Stimulated activated CD8-positive, alpha-beta memory T cell treated with anti-CD3 and anti-CD28 coated beads, Interleukin-4, amount 100 ng/mL, for 4 hours (primary cell): ENCODE results near the gene RFTN2.
"Not testable (repeated sequence)": the region's sequence is repeated elsewhere in the genome, so short reads cannot be mapped to it uniquely, and the experiment has no call there.

Source experiments
- DNase-seq, 2 donors: peaks; one replicate each; pipeline ENCODE4 v3.0.0-alpha.2; 2020; ENCODE audit warnings: low read depth in 2 of 2, low spot score in 1 of 2

The RFTN2 gene

DNA sequence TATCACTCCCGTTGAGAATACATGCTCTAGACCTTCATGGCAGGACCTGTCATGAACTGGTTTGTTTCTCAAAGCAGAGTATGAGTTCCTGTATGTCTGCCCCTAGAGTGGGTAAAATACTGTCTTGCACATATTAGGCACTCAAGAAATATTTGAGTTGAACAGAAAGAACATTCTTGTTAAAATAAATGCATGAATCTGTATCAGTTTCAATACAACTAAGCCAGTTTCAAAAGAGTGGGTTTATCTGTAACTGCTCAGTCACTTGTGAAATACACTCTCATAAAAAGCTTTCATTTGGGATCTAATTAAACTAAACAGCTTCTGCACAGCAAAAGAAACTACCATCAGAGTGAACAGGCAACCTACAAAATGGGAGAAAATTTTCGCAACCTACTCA is 69.2 kb downstream of the RFTN2 start:
- no peak for DNase-seq

- DNase-seq: no peak
These were observed 71.1 kb downstream of the RFTN2 start for GRCh38 chr2:197604117-197604860.

GRCh38 chr2:197601726-197602125 is 73.7 kb downstream of the RFTN2 start:
- DNase-seq: no peak

DNA sequence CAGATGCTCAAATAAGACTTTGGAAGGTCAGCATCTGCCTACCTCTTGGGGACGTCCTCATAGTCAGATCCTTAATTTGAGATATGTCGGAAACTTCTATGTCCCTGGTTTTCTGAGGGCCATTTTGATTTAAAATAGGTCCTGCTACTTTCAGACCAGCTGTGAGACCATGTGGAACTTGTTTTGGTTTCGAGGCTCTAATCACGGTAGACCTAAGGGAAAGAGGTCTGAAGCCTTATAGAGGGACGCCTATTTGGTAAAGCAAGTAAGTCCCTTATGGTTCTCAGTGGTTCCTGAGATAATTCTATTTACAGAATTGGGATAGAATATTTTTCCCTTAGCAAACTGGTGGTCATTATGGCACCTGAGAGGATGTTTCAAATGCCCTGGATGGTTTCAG is 75.1 kb downstream of the RFTN2 start:
- no peak for DNase-seq

GRCh38 chr2:197599285-197599965 is 76.0 kb downstream of the RFTN2 start:
- no peak for DNase-seq

- DNase-seq: no peak
These were observed 76.9 kb downstream of the RFTN2 start for GRCh38 chr2:197598450-197598849.

- no peak for DNase-seq
These were observed 78.2 kb downstream of the RFTN2 start for GRCh38 chr2:197597166-197597565.

- no peak for DNase-seq
These were observed 78.6 kb downstream of the RFTN2 start for GRCh38 chr2:197596766-197597165.

GRCh38 chr2:197591339-197592072 is 83.9 kb downstream of the RFTN2 start:
- no peak for DNase-seq

DNA sequence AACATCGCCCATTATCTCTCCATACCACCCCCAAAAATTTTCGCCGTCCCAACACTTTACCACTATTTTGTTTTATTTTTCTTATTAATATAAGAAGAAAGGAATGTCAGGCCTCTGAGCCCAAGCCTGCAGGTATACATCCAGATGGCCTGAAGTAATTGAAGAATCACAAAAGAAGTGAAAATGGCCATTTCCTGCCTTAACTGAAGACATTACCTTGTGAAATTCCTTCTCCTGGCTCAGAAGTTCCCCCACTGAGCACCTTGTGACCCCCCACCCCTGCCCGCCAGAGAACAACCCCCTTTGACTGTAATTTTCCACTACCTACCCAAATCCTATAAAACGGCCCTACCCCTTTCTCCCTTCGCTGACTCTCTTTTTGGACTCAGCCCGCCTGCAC is 88.1 kb downstream of the RFTN2 start:
- DNase-seq: not testable (repeated sequence)

DNA sequence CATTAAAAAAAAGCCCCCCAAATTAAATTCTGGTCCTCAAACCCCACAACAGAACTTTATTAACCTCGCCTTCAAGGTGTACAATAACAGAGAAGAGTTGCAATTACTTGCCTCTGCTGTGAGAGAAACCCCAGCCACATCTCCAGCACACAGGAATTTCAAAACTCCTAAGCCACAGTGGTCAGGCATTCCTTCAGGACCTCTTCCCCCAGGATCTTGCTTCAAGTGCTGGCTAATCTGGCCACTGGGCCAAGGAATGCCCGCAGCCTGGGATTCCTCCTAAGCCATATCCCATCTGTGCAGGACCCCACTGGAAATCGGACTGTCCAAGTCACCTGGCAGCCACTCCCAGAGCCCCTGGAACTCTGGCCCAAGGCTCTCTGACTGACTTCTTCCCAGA is 95.2 kb downstream of the RFTN2 start:
- not testable (repeated sequence) for DNase-seq

GRCh38 chr2:197578294-197578693 is 97.1 kb downstream of the RFTN2 start:
- not testable (repeated sequence) for DNase-seq

DNA sequence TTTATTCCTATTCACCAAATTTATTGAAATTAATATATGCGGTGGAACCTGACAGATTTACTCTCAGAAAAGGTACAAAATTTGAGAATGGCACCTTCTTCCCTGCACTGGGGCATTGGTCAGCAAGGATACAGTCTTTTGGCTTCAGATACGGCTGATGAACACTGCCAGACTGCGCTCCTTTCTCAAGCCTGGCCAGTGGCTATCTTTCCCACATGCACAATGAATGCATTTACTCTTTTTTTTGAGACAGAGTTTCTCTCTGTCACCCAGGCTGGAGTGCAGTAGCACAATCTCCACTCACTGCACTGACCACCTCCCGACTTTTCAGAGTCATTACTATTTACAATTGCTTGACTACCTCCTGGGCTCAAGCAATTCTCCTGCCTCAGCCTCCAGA is 97.9 kb downstream of the RFTN2 start:
- no peak for DNase-seq

DNA sequence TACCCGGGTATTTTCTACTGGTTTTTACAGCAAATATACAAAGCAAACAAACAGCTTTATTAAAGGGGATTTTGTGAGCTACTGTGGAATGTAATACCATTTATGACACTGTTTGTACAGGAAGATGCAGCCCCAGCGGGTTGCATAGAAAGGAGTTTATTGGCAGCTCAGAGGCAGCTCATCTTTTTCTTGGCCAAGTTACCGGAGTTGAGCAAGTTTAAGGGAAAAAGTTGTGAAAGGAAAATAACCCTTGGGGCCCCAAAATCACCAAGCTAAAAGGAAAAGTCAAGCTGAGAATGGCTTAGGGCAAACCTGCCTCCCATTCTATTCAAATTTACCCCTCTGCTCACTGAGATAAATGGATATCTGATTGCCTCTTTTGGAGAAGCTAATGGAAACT is 98.8 kb downstream of the RFTN2 start:
- no peak for DNase-seq

GRCh38 chr2:197575987-197576386 is 99.4 kb downstream of the RFTN2 start:
- DNase-seq: no peak

GRCh38 chr2:197573608-197574007 is 101.8 kb downstream of the RFTN2 start:
- no peak for DNase-seq

- no peak for DNase-seq
These were observed 103.6 kb downstream of the RFTN2 start for GRCh38 chr2:197571627-197572271.

GRCh38 chr2:197560146-197560665 is 115.2 kb downstream of the RFTN2 start:
- DNase-seq: no peak

DNA sequence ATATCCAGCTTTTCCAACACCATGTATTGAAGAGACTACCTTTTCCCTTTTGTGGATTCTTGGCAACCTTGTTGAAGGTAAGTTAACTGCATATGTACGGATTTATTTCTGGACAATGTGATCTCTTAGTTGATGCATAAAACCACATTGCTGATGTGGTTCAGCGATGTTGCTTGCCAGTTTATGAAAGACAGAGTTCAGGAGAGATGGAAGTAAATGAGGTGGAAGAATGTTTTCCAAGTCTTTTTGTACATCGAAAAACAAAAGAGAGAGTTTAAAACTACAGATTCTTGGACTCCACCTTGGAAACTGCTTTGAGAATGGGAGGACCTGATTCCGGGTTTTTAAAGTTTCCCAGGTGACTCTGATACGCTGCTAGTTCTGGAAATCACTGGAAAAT is 115.7 kb downstream of the RFTN2 start:
- no peak for DNase-seq

DNA sequence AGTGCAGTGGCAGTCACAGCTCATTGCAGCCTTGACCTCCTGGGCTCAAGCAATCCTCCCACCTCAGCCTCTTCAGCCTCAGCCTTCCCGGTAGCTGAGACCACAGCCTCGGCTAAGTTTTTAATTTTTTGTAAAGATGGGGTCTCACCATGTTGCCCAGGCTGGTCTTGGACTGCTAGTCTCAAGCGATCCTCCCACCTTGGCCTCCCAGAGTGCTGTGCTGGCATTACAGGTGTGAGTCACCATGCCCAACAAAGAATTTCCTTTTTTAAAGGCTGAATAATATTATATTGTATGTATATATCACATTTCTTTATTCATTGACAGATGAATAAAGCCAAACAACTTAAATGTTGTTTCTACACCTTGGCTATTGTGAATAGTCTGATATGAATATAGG is 117.0 kb downstream of the RFTN2 start:
- DNase-seq: no peak

DNA sequence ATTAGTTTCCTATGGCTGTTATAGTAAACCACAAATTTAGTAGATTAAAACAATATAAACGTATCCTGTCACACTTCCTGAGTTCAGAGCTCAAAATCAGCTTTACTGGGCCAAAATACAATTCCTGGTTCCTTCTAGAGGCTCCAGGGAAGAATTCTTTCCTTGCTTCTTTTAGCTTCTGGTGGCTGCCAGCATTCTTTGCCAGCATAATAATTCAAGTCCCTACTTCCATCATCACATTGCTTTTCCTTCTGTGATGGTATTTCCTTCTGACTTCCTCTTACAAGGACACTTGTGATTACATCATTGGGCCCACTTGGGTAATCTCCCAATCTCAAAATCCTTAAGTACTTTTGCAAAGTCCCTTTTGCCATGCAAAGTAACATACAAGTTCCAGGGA is 118.9 kb downstream of the RFTN2 start:
- DNase-seq: no peak
